ENCODE measurements around the gene AGBL3.
"Not testable (repeated sequence)": the region's sequence is repeated elsewhere in the genome, so short reads cannot be mapped to it uniquely, and the experiment has no call there.

GRCh38 chr7:135170998-135171481, 184.7 kb downstream of the AGBL3 start:
- not testable (repeated sequence) for TF ChIP-seq CTCF (IDR thresholded peaks at IDR 0.05; ENCODE audit: borderline replicate concordance, extremely low read depth, low read length, poor library complexity, severe bottlenecking); EZH2 (IDR thresholded peaks at IDR 0.05; ENCODE audit: borderline replicate concordance, low read depth, low read length, severe bottlenecking)

Measured in DND-41 (cell line).